HCT116 (cell line): Measurements from ENCODE around the gene PTPN1. TPM values are rescaled to one million over a fixed set of nuclear protein-coding genes. Genes with fewer than 3 reads are reported as not detected.

Source experiments
- ATAC-seq: fragments of 200-7000 bp; cut with Tn5 transposase; 2 replicates; pipeline ENCODE4 v1.9.1; 2020; ENCODE audit warnings: mild to moderate bottlenecking, moderate library complexity
- BruUV-seq: library from RNA; stranded (reverse); fragments of 400-500 nt; replicated peaks from 2 replicates; lab custom pipeline; 2021; lab: Mats Ljungman, UMichigan
- CTCF ChIA-PET: fragments of 300-600 bp; sonication (Branson Sonifier 250); formaldehyde crosslinking; loops from one replicate; lab custom pipeline; 2021; ENCODE audit warnings: antibody characterized with exemption; lab: Charles Lee
- POLR2A ChIA-PET: fragments of 300-600, 350-600 bp; sonication (Branson Sonifier 250); formaldehyde crosslinking; loops from one replicate; lab custom pipeline; 2021; ENCODE audit warnings: antibody characterized with exemption; lab: Charles Lee
- RAD21 ChIA-PET, 2 experiments: fragments of 300-600 bp; sonication (Branson Sonifier 250); formaldehyde crosslinking; loops; one replicate each; lab custom pipeline; 2023; ENCODE audit warnings: low total read pairs in 2 of 2; ENCODE audit not compliant: uncharacterized antibody in 2 of 2, unreplicated experiment in 2 of 2, low non-redundant PET in 1 of 2; lab: Charles Lee
- DNase-seq: peaks from one replicate; pipeline ENCODE4 v3.0.0-alpha.2; 2010; ENCODE audit warnings: low read depth, low spot score
- H2AFZ ChIP-seq: fragments of 200-600 bp; shearing (Covaris generic), sonication (generic); 2 replicates; pipeline ENCODE4 v1.6.1; 2017; ENCODE audit warnings: low read depth, mixed run types, mixed read lengths, antibody characterized with exemption, low read length; ENCODE audit not compliant: poor library complexity, severe bottlenecking
- H3K27ac ChIP-seq: 2 replicates; pipeline ENCODE4 v1.5.1; 2012; ENCODE audit warnings: low read depth, low read length
- H3K27me3 ChIP-seq: fragments of 200-600 bp; sonication (generic); 2 replicates; pipeline ENCODE4 v1.6.1; 2016; ENCODE audit warnings: mixed run types, low read length, mixed read lengths; ENCODE audit not compliant: insufficient read depth
- H3K36me3 ChIP-seq, 2 experiments: fragments of 200-500 bp in 1 of 2; fragments of 200-600 bp in 1 of 2; sonication (Bioruptor generic) in 1 of 2; sonication (generic) in 1 of 2; 2 replicates each; pipeline versions ENCODE4 v1.5.1 to v1.6.1; 2014 to 2016; ENCODE audit warnings: low read length in 2 of 2, inconsistent platforms in 1 of 2, mixed read lengths in 1 of 2, mixed run types in 1 of 2; ENCODE audit not compliant: insufficient read depth in 2 of 2, control insufficient read depth in 1 of 2
- H3K4me1 ChIP-seq, 2 experiments: fragments of 200-600 bp in 1 of 2; sonication (generic) in 1 of 2; 2 replicates each; pipeline versions ENCODE4 v1.5.1 to v1.6.1; 2012 to 2017; ENCODE audit warnings: low read length in 2 of 2, inconsistent platforms in 1 of 2, mild to moderate bottlenecking in 1 of 2, mixed read lengths in 1 of 2, mixed run types in 1 of 2, moderate library complexity in 1 of 2; ENCODE audit not compliant: insufficient read depth in 2 of 2, control insufficient read depth in 1 of 2
- H3K4me2 ChIP-seq: fragments of 200-600 bp; sonication (generic); 2 replicates; pipeline ENCODE4 v1.6.1; 2017; ENCODE audit warnings: mixed run types, low read length, mixed read lengths
- H3K4me3 ChIP-seq, 2 experiments: fragments of 200-600 bp in 1 of 2; sonication (generic) in 1 of 2; replicated peaks in 1 of 2; 2 replicates each; pipeline ENCODE4 v1.5.1; 2011 to 2016; ENCODE audit warnings: low read length in 2 of 2, control low read depth in 1 of 2, low read depth in 1 of 2, mild to moderate bottlenecking in 1 of 2, mixed read lengths in 1 of 2, mixed run types in 1 of 2
- H3K79me2 ChIP-seq: fragments of 200-600 bp; sonication (generic); 2 replicates; pipeline ENCODE4 v1.6.1; 2017; ENCODE audit warnings: mild to moderate bottlenecking, mixed run types, low read length, moderate library complexity, mixed read lengths; ENCODE audit not compliant: insufficient read depth
- H3K9ac ChIP-seq: fragments of 200-600 bp; sonication (generic); 2 replicates; pipeline ENCODE4 v1.6.1; 2016; ENCODE audit warnings: low read length, mixed read lengths
- H3K9me2 ChIP-seq: fragments of 200-600 bp; sonication (generic), shearing (Covaris generic); 2 replicates; pipeline ENCODE4 v1.6.1; 2017; ENCODE audit warnings: mixed run types, mild to moderate bottlenecking, moderate library complexity; ENCODE audit not compliant: insufficient read depth
- H3K9me3 ChIP-seq, 2 experiments: fragments of 200-500 bp in 1 of 2; fragments of 200-600 bp in 1 of 2; sonication (Bioruptor generic) in 1 of 2; sonication (generic) in 1 of 2; 2 replicates each; pipeline ENCODE4 v1.6.1; 2014 to 2017; ENCODE audit warnings: low read length in 2 of 2, mixed read lengths in 2 of 2, inconsistent platforms in 1 of 2, low read depth in 1 of 2, mild to moderate bottlenecking in 1 of 2, mixed run types in 1 of 2, moderate library complexity in 1 of 2; ENCODE audit not compliant: control insufficient read depth in 1 of 2, insufficient read depth in 1 of 2
- H4K20me1 ChIP-seq: fragments of 200-600 bp; sonication (generic), shearing (Covaris generic); 2 replicates; pipeline ENCODE4 v1.6.1; 2017; ENCODE audit warnings: mixed run types, mild to moderate bottlenecking, moderate library complexity; ENCODE audit not compliant: insufficient read depth
- CBX3 ChIP-seq: IDR thresholded peaks from 2 replicates; pipeline ENCODE4 v1.6.1; 2012; ENCODE audit warnings: low read depth
- CEBPB ChIP-seq: IDR thresholded peaks from 2 replicates; pipeline ENCODE4 v1.6.1; 2012; ENCODE audit warnings: low read depth
- ELF1 ChIP-seq: IDR thresholded peaks from 2 replicates; pipeline ENCODE4 v1.6.1; 2012; ENCODE audit warnings: low read depth, borderline replicate concordance
- EZH2 ChIP-seq: fragments of 200-600 bp; sonication (generic); IDR thresholded peaks from 2 replicates; pipeline ENCODE4 v1.6.1; 2017; ENCODE audit warnings: antibody characterized with exemption, mixed run types
- POLR2AphosphoS5 ChIP-seq: IDR thresholded peaks from 2 replicates; pipeline ENCODE4 v1.6.1; 2011; ENCODE audit warnings: mild to moderate bottlenecking, low read depth, low read length, moderate library complexity
- SP1 ChIP-seq: IDR thresholded peaks from 2 replicates; pipeline ENCODE4 v1.6.1; 2012; ENCODE audit warnings: low read depth
- SRF ChIP-seq: IDR thresholded peaks from 2 replicates; pipeline ENCODE4 v1.6.1; 2012; ENCODE audit warnings: low read depth
- YY1 ChIP-seq: IDR thresholded peaks from 2 replicates; pipeline ENCODE4 v1.6.1; 2011; ENCODE audit warnings: low read length, low read depth, moderate library complexity, mild to moderate bottlenecking; ENCODE audit not compliant: insufficient replicate concordance; ENCODE audit errors: extremely low read depth
- ZFX ChIP-seq: fragments of 450-650 bp; IDR thresholded peaks from 2 replicates; pipeline ENCODE4 v1.6.1; 2017
- intact Hi-C: fragments of 100-400 bp; cut with micrococcal nuclease; formaldehyde crosslinking; loops from 2 replicates; pipeline ENCODE4 v1.10.0; 2022
- total RNA-seq: library from RNA; stranded (reverse); gene quantifications from one replicate; pipeline ENCODE4 v1.2.1, GENCODE V29; 2021; ENCODE audit not compliant: unreplicated experiment
- TF ChIP-seq, protein P1 (sequence below), 3 experiments: fragments of 200-600 bp in 1 of 3; sonication (generic) in 1 of 3; IDR thresholded peaks in 2 of 3; conservative IDR thresholded peaks in 1 of 3; 2 replicates each; pipeline ENCODE4 v1.5.1; 2012 to 2017; ENCODE audit warnings: low read depth in 2 of 3, low read length in 2 of 3, antibody characterized with exemption in 1 of 3, borderline replicate concordance in 1 of 3, control low read depth in 1 of 3, mild to moderate bottlenecking in 1 of 3, mixed read lengths in 1 of 3, mixed run types in 1 of 3, moderate library complexity in 1 of 3; ENCODE audit not compliant: insufficient read depth in 1 of 3
- TF ChIP-seq, protein P2 (sequence below): IDR thresholded peaks from 2 replicates; pipeline ENCODE4 v1.6.1; 2012

The PTPN1 gene
- total RNA-seq, 1 experiment from 2014 or later, result 47.5 TPM

DNA sequence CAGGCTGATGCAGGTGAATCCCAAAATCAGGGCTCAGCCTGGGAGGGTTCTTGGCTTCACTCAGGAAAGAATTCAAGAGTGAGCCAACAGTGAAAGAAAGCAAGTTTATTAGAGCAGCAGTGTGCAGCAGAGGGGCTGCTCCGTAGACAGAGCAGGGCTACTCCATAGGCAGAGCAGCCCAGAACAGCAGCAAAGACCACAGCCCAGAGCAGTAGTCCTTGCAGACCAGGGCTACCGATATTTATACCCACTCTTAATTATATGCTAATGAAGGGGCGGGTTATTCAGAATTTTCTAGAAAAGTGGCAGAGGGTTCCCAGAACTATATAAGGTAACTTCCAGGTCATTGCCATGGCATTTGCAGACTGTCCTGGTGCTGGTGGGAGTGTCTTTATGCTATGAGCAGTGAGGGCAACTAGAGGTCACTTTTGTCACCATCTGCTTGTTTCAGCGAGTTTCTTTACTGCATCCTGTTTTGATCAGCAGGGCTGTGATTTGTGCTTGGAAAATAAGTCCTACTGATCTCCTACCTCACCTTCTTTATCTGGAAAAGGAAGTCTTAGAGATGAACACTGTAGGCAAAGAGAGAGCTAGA, 39.8 kb upstream of the PTPN1 start:
- Histone ChIP-seq H3K9me3 (no peaks in the 10 kb centered on the region), H3K79me2 (no peaks in the 10 kb centered on the region), H3K27me3 (no peaks in the 10 kb centered on the region), H3K9ac (no peak overlapping the region), H4K20me1 (no peaks in the 10 kb centered on the region), H3K4me1 (peaks cover 13 to 30% of the 10 kb centered on the region in 2 experiments), H3K4me2 (no peak overlapping the region), H3K27ac (no peak overlapping the region), H3K4me3 (no peak overlapping the region), H2AFZ (no peak overlapping the region), H3K36me3 (no peaks in the 10 kb centered on the region), H3K9me2 (no peaks in the 10 kb centered on the region)
- TF ChIP-seq, protein P1, sequence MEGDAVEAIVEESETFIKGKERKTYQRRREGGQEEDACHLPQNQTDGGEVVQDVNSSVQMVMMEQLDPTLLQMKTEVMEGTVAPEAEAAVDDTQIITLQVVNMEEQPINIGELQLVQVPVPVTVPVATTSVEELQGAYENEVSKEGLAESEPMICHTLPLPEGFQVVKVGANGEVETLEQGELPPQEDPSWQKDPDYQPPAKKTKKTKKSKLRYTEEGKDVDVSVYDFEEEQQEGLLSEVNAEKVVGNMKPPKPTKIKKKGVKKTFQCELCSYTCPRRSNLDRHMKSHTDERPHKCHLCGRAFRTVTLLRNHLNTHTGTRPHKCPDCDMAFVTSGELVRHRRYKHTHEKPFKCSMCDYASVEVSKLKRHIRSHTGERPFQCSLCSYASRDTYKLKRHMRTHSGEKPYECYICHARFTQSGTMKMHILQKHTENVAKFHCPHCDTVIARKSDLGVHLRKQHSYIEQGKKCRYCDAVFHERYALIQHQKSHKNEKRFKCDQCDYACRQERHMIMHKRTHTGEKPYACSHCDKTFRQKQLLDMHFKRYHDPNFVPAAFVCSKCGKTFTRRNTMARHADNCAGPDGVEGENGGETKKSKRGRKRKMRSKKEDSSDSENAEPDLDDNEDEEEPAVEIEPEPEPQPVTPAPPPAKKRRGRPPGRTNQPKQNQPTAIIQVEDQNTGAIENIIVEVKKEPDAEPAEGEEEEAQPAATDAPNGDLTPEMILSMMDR (IDR thresholded peaks at IDR 0.05 in 2 of 3, conservative IDR thresholded peaks at IDR 0.05 in 1 of 3; ENCODE audit: borderline replicate concordance in 1 of 3, insufficient read depth in 1 of 3, low read depth in 2 of 3, low read length in 2 of 3), result no peak
- TF ChIP-seq SP1 (no peak), YY1 (no peak), ELF1 (no peak), EZH2 (no peak), CBX3 (no peak), SRF (no peak), POLR2AphosphoS5 (no peak), CEBPB (no peak), ZFX (no peak)
- TF ChIP-seq, protein P2, sequence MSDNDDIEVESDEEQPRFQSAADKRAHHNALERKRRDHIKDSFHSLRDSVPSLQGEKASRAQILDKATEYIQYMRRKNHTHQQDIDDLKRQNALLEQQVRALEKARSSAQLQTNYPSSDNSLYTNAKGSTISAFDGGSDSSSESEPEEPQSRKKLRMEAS, result no peak
- ChIA-PET CTCF (no interaction called here), POLR2A (no interaction called here), RAD21 (no interaction called here)
- BruUV-seq, result no TSS peak
- intact Hi-C loops, result no loop called here
- ATAC-seq, result no peak
- no peak for DNase-seq
